Tongue (tissue), 2 donors: Measurements from ENCODE around the gene CD1D. TPM values are rescaled to one million over a fixed set of nuclear protein-coding genes. Genes with fewer than 3 reads are reported as not detected.
"Not testable (repeated sequence)": the region's sequence is repeated elsewhere in the genome, so short reads cannot be mapped to it uniquely, and the experiment has no call there.

Experiments
- DNase-seq: peaks from one replicate; pipeline ENCODE4 v3.0.0-alpha.2; 2015
- total RNA-seq: library from RNA; depleted of rRNA; stranded (reverse); fragments of >200 nt; gene quantifications from one replicate; pipeline ENCODE4 v1.2.3, GENCODE V29; 2014

The CD1D gene
- total RNA-seq, 1 donor from 2014 or later: 1.8 TPM

DNA sequence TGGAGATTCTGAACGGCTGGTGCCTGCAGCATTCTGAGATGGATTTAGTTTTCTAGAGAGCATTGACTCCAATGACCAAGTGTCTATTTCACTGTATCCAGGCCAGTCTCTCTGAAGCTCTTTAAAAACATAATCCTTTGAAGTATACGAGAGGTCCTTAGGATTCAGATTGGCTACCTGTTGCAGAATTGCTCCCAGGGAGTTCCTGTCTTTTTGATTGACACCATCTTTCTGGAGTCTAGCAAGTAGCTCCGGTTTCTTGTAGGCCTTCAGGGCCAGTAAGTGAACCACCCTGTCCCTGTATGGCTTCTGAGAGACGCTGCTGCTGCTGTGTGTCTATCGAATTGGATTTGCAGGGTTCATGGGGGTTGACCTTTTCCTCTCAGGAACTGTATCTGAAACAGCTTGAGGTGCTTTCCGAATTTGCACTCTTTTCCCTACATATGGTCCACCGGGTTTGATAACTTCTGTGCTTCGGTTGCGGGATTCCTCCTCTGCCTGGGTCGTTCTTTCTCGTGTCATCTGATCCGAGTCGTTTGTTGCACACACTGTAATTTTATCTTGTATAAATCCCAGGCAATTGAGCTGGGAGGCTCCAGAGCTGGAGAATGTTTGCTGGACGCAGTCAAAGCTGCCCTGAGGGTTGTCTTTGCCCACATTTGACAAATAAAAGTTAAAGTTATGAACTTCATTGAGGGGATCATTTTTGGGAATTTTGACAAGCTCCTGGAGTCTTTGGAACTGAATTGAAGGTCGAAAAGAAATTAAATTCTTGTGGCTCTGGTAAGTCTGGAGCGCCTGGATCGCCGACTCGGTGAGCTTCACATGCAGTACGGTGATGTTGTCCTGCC lies 3.6 kb upstream of the CD1D start:
- DNase-seq: peak; percentile 7

GRCh38 chr1:158177700-158178450 lies 2.8 kb upstream of the CD1D start:
- peak; percentile 92 for DNase-seq

- peak; percentile 21 for DNase-seq
These were observed 1.2 kb upstream of the CD1D start for GRCh38 chr1:158179301-158180041.

DNA sequence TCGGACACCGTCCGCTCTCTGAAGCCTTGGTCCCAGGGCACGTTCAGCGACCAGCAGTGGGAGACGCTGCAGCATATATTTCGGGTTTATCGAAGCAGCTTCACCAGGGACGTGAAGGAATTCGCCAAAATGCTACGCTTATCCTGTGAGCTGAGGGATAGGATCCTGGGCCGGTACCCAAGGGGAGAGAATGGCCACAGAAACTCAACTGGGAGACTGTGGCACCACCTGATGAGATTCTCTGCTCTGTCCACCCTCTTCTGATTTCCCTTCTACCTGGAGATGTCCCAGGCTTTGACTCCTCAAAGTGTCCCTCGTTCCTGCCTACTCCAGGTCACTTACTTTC lies 855 bp downstream of the CD1D start:
- no peak for DNase-seq

GRCh38 chr1:158185770-158186169 lies 5.1 kb downstream of the CD1D start:
- DNase-seq: no peak

GRCh38 chr1:158186180-158186579 lies 5.5 kb downstream of the CD1D start:
- DNase-seq: no peak

- no peak for DNase-seq
These were observed 7.9 kb downstream of the CD1D start for GRCh38 chr1:158188611-158189010.

DNA sequence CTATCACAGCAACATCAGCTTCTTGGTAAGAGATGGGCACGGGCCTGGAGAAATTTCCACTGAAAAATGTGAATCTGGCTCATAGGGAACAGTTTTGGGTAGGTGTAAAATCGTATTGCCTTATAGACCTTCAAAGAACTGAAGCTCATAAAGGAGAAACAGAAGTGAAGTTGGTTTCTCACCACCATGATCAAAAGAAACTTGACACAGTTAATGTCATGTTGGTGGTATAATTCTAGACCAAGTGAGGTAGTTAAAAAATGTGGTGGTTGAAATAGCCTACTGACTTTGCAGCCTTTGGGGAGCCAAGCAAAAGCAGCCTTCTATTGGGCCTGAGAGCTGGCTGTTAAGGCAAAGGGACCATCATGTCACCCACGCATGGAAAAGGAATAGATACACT lies 8.9 kb downstream of the CD1D start:
- DNase-seq: no peak

- no peak for DNase-seq
These were observed 10.6 kb downstream of the CD1D start for GRCh38 chr1:158191299-158191698.

GRCh38 chr1:158196461-158196860 lies 15.8 kb downstream of the CD1D start:
- DNase-seq: no peak

DNA sequence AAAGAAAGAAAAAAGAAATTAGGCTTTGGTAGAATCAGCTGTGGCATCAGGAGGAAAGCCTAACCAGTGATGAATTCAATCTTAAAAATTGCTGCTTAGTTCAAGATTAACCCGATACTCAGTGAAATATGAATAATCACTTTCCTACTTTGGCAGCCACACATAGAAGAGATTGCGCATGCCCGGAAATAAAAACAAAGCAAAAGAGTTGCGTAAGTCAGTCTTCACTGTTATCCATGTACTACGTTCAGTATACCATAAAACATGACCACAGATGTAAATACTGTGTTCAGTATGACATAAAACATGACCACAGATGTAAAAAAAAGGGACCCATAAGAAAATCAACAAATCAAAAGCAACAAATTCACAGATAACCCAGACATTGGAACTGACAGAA lies 19.2 kb downstream of the CD1D start:
- no peak for DNase-seq

DNA sequence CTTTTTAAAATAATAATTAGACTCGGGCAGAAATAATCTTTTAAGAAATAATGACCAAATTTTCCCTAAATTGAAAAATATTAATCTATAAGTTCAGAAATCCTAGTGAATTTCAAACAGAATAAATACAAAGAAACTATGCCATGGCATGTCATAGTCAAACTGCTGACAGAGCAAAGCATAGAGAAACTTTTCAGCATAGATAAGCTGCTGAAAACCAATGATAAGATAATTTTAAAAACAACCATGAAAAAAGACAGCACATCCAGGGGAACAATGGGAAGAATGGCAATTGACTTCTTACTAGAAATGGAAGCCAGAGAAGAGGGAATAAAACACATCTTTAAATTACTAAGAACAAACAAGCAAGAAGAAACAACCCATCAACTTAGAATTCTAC lies 19.8 kb downstream of the CD1D start:
- no peak for DNase-seq

DNA sequence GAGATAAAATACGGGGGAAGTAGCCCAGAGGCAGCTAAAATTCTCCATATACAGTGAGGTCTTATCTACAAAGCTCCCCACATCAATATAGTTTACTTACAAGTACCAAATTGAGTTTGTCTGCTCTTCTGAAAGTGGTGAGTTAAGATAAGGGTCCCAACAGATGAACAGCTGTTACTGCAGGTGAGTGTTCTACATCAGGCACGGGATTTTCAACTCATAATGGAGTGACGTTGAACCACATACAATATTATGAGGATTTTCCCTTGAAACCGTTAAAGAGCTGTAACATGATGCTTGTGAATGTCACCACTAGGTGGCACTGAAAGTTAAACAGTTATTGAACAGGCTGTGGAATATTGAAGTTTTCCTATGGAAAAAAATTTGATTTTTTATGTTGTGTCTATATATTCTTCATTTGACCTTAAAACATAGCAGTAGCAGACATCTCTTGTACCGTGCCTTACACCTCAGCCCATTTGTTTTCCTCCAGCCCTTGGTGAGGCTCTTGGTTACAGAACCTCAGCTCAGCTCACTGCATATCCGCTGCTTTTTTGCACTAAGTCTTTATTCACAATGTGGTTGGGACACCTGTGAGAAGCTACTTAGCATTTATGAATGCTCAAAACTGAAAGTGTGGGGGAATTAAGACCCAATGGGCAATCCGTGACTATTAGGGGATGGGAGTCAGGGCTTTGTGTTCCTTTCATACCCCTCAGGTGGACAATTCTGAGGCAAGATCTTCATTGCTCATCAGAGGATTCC lies 23.2 kb downstream of the CD1D start:
- peak; percentile 79 for DNase-seq

DNA sequence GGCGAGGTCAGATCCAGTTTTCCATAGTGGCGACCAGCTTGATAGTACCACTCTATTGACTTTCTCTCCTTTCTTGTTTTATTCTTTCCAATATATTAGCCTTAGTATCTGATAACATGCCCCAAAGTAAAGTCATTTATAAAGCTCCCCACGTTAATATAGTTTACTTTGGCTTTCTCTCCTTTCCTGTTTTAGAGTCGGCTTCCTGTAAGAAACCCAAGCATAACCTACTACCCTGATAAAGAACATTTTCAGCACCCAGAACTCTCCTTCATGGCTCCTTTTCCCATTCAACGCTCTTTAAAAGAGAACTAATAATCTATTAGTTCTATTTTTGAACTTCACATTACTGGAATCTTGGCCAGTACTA lies 23.7 kb downstream of the CD1D start:
- no peak for DNase-seq

- DNase-seq: no peak
These were observed 28.0 kb downstream of the CD1D start for GRCh38 chr1:158208586-158209116.

GRCh38 chr1:158212320-158212719 lies 31.6 kb downstream of the CD1D start:
- DNase-seq: no peak

- DNase-seq: not testable (repeated sequence)
These were observed 42.8 kb downstream of the CD1D start for GRCh38 chr1:158223445-158223844.

DNA sequence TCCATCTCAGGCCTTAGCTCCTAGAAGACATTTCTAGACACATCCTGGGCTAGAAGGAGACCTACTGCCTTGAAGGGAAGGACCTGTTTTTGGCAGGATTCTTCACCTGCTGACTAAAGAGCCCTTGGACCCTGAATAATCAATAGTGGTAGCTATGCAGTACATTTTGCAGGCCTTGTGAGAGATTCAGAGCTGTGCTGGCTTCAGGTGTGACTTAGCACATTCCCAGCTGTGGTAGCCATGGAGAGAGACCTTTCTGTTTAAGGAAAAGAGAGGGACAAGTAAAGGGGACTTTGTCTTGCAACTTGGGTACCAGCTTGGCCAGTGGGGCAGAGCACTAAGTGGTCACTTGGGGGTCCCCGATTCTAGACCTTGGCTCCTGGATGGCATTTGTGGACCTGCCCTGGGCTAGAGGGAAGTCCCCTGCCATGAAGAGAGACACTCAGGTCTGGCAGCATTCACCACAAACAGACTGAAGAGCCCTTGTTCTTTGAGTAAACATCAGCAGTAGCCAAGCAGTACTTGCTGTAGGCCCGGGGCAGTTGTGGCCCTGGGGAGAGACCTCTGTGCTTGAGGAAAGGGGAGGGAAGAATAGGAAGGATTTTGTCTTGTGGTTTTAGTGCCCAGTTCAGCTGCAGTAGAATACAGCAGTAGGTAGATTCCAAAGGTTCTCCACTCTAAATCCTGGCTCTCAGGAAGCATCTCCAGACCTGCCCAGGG lies 47.4 kb downstream of the CD1D start:
- DNase-seq: no peak
